K562 (cell line): ENCODE results near the gene ENDOG.

Experiments
- CREB3 ChIP-seq: fragments of 450-650 bp; conservative IDR thresholded peaks from 2 replicates; pipeline ENCODE4 v1.6.1; 2016; ENCODE audit warnings: missing genetic modification characterization, low read depth, mild to moderate bottlenecking, missing compliant biosample characterization, moderate library complexity
- CTCF ChIP-seq, 3 experiments: IDR thresholded peaks in 2 of 3; conservative IDR thresholded peaks in 1 of 3; 2 replicates each; pipeline ENCODE4 v1.5.1; 2011 to 2012; ENCODE audit warnings: low read length in 3 of 3, mild to moderate bottlenecking in 3 of 3, control low read depth in 2 of 3, improper control_type of control experiment in 1 of 3, inconsistent platforms in 1 of 3, low read depth in 1 of 3, mixed read lengths in 1 of 3, moderate library complexity in 1 of 3; ENCODE audit not compliant: insufficient read depth in 2 of 3
- EHMT2 ChIP-seq: fragments of 450-650 bp; IDR thresholded peaks from 2 replicates; pipeline ENCODE4 v1.6.1; 2018; ENCODE audit warnings: antibody characterized with exemption
- EP300 ChIP-seq: IDR thresholded peaks from 2 replicates; pipeline ENCODE4 v1.6.1; 2012; ENCODE audit warnings: low read length, improper control_type of control experiment
- FOSL1 ChIP-seq: fragments of 200-800 bp; sonication (Bioruptor generic); conservative IDR thresholded peaks from 2 replicates; pipeline ENCODE4 v1.6.1; 2016; ENCODE audit warnings: missing genetic modification characterization, missing compliant biosample characterization
- GTF2A2 ChIP-seq: IDR thresholded peaks from 2 replicates; pipeline ENCODE4 v1.6.1; 2016; ENCODE audit warnings: mild to moderate bottlenecking, missing genetic modification characterization, missing compliant biosample characterization
- MLX ChIP-seq, 2 experiments: fragments of 450-650 bp in 1 of 2; sonication (generic) in 1 of 2; formaldehyde crosslinking; conservative IDR thresholded peaks; 2 replicates each; pipeline versions ENCODE4 v1.4.0 to v1.8.1; 2020 to 2022; ENCODE audit warnings: mild to moderate bottlenecking in 1 of 2, missing genetic modification reagents in 1 of 2
- NCOA2 ChIP-seq, 2 experiments: fragments of 450-650 bp; IDR thresholded peaks; 2 replicates each; pipeline ENCODE4 v1.6.1; 2018; ENCODE audit warnings: mild to moderate bottlenecking in 2 of 2, moderate library complexity in 1 of 2; ENCODE audit not compliant: partially characterized antibody in 2 of 2
- POLR2A ChIP-seq: fragments of 450-650 bp; conservative IDR thresholded peaks from 2 replicates; pipeline ENCODE4 v1.6.1; 2016
- PRPF4 ChIP-seq: fragments of 200-400 bp; formaldehyde crosslinking; IDR thresholded peaks from one replicate; pipeline ENCODE4 v1.6.1; 2017; ENCODE audit warnings: low read length, low read depth, mild to moderate bottlenecking; ENCODE audit not compliant: insufficient read depth, poor library complexity, severe bottlenecking
- SETDB1 ChIP-seq: IDR thresholded peaks from one replicate; pipeline ENCODE4 v1.6.1; 2012; ENCODE audit warnings: low read length, control low read depth, inconsistent platforms
- ZBTB26 ChIP-seq: fragments of 450-650 bp; formaldehyde crosslinking; IDR thresholded peaks from 2 replicates; pipeline ENCODE4 v1.4.0; 2022; ENCODE audit warnings: missing genetic modification characterization
- ZNF3 ChIP-seq: fragments of 250-450 bp; sonication (Bioruptor Pico); IDR thresholded peaks from 2 replicates; pipeline ENCODE4 v1.5.0; 2021; ENCODE audit warnings: mild to moderate bottlenecking, moderate library complexity

- TF ChIP-seq CREB3 (tag) (no peak), POLR2A (no peak), MLX (CRISPR knock-in tag; conservative IDR thresholded peaks at IDR 0.05) (no peak), SETDB1 (no peak), FOSL1 (tag) (no peak), NCOA2 (IDR thresholded peaks at IDR 0.05; ENCODE audit: partially characterized antibody in 2 of 2) (no peak), EP300 (no peak), ZBTB26 (CRISPR knock-in tag) (no peak), PRPF4 (no peak), EHMT2 (no peak), CTCF (IDR thresholded peaks at IDR 0.05 in 2 of 3, conservative IDR thresholded peaks at IDR 0.05 in 1 of 3; ENCODE audit: insufficient read depth in 2 of 3, low read depth in 1 of 3, low read length in 3 of 3) (no peak), ZNF3 (CRISPR knock-in tag) (no peak), GTF2A2 (tag) (no peak)
These were observed 47.1 kb upstream of the ENDOG start for GRCh38 chr9:128771094-128771721.
